HEK293 (cell line): Measurements from ENCODE around the gene TGFBRAP1.
"Not testable (repeated sequence)": the region's sequence is repeated elsewhere in the genome, so short reads cannot be mapped to it uniquely, and the experiment has no call there.

Source experiments
- CTCF ChIP-seq: fragments of 450-650 bp; formaldehyde crosslinking; IDR thresholded peaks from 2 replicates; pipeline ENCODE4 v1.5.1; 2016; ENCODE audit warnings: missing biosample characterization, missing genetic modification characterization
- OSR2 ChIP-seq: fragments of 450-650 bp; formaldehyde crosslinking; IDR thresholded peaks from 2 replicates; pipeline ENCODE4 v1.5.1; 2016; ENCODE audit warnings: missing biosample characterization, missing genetic modification characterization
- PBX3 ChIP-seq: sonication (generic); formaldehyde crosslinking; IDR thresholded peaks from 2 replicates; pipeline ENCODE4 v1.8.1; 2022; ENCODE audit warnings: mild to moderate bottlenecking, moderate library complexity, missing genetic modification reagents
- SALL2 ChIP-seq: fragments of 450-650 bp; formaldehyde crosslinking; IDR thresholded peaks from 2 replicates; pipeline ENCODE4 v1.5.0; 2017; ENCODE audit warnings: missing biosample characterization, mild to moderate bottlenecking, missing genetic modification characterization, borderline replicate concordance
- TCF7L2 ChIP-seq: IDR thresholded peaks from 2 replicates; pipeline ENCODE4 v1.6.1; 2011; ENCODE audit warnings: low read depth, mild to moderate bottlenecking, inconsistent platforms, low read length, moderate library complexity, borderline replicate concordance
- ZFHX2 ChIP-seq: fragments of 450-650 bp; formaldehyde crosslinking; conservative IDR thresholded peaks from 2 replicates; pipeline ENCODE4 v1.5.1; 2016; ENCODE audit warnings: missing biosample characterization, missing genetic modification characterization
- ZNF274 ChIP-seq, 2 experiments: fragments of 200-500 bp in 1 of 2; fragments of 450-650 bp in 1 of 2; sonication (Bioruptor generic) in 1 of 2; formaldehyde crosslinking in 1 of 2; IDR thresholded peaks; 2 replicates each; pipeline versions ENCODE4 v1.5.1 to v1.6.1; 2014 to 2016; ENCODE audit warnings: borderline replicate concordance in 1 of 2, inconsistent platforms in 1 of 2, low read length in 1 of 2, missing biosample characterization in 1 of 2, missing genetic modification characterization in 1 of 2
- ZNF311 ChIP-seq: fragments of 450-650 bp; formaldehyde crosslinking; IDR thresholded peaks from 2 replicates; pipeline ENCODE4 v1.5.1; 2017; ENCODE audit warnings: missing biosample characterization, missing genetic modification characterization, borderline replicate concordance
- ZNF513 ChIP-seq: fragments of 450-650 bp; IDR thresholded peaks from 2 replicates; pipeline ENCODE4 v1.5.1; 2018; ENCODE audit warnings: missing biosample characterization, missing genetic modification characterization
- ZNF548 ChIP-seq: fragments of 450-650 bp; formaldehyde crosslinking; IDR thresholded peaks from 2 replicates; pipeline ENCODE4 v1.5.1; 2016; ENCODE audit warnings: missing biosample characterization, missing genetic modification characterization

- TF ChIP-seq CTCF (tag by site-specific recombination); ZNF274 (IDR thresholded peaks at IDR 0.05; ENCODE audit: low read length); ZNF274 (tag by site-specific recombination; IDR thresholded peaks at IDR 0.05; ENCODE audit: borderline replicate concordance); TCF7L2; PBX3 (CRISPR knock-in tag); ZNF548 (tag by site-specific recombination); OSR2 (tag by site-specific recombination); ZFHX2 (tag by site-specific recombination); ZNF311 (tag by site-specific recombination); ZNF513 (tag by site-specific recombination); SALL2 (tag by site-specific recombination): not testable (repeated sequence)
Observed at GRCh38 chr2:105327271-105327670, 2.3 kb downstream of the TGFBRAP1 start.
